ENCODE results near the gene IL9R.
"Not testable (repeated sequence)": the region's sequence is repeated elsewhere in the genome, so short reads cannot be mapped to it uniquely, and the experiment has no call there.

Gene IL9R

GRCh38 chrX:155998116-155998515 is 620 bp downstream of the IL9R start:
- DNase-seq (ENCODE audit: low spot score) = no peak

GRCh38 chrX:155998761-155999510 is 1.4 kb downstream of the IL9R start:
- DNase-seq (ENCODE audit: low spot score) = no peak

GRCh38 chrX:155999751-156000150 is 2.3 kb downstream of the IL9R start:
- DNase-seq (ENCODE audit: low spot score) = not testable (repeated sequence)

GRCh38 chrX:156000361-156000926 is 2.9 kb downstream of the IL9R start:
- DNase-seq (ENCODE audit: low spot score) = no peak

- no peak for DNase-seq (ENCODE audit: low spot score)
Measured at GRCh38 chrX:156001001-156001666, 3.6 kb downstream of the IL9R start.

GRCh38 chrX:156001667-156002021 is 4.1 kb downstream of the IL9R start:
- no peak for DNase-seq (ENCODE audit: low spot score)

GRCh38 chrX:156002507-156002906 is 5.0 kb downstream of the IL9R start:
- DNase-seq (ENCODE audit: low spot score) = no peak

GRCh38 chrX:156003486-156004185 is 6.1 kb downstream of the IL9R start:
- DNase-seq (ENCODE audit: low spot score) = no peak

- DNase-seq (ENCODE audit: low spot score) = no peak
Measured at GRCh38 chrX:156004256-156004655, 6.8 kb downstream of the IL9R start.

GRCh38 chrX:156004740-156005139 is 7.2 kb downstream of the IL9R start:
- no peak for DNase-seq (ENCODE audit: low spot score)

- no peak for DNase-seq (ENCODE audit: low spot score)
Measured at GRCh38 chrX:156005144-156005543, 7.6 kb downstream of the IL9R start.

- DNase-seq (ENCODE audit: low spot score) = not testable (repeated sequence)
Measured at GRCh38 chrX:156006468-156006867, 9.0 kb downstream of the IL9R start.

- DNase-seq (ENCODE audit: low spot score) = not testable (repeated sequence)
Measured at GRCh38 chrX:156008379-156008778, 10.9 kb downstream of the IL9R start.

GRCh38 chrX:156008915-156009314 is 11.4 kb downstream of the IL9R start:
- DNase-seq (ENCODE audit: low spot score) = no peak

GRCh38 chrX:156009691-156010090 is 12.2 kb downstream of the IL9R start:
- DNase-seq (ENCODE audit: low spot score) = not testable (repeated sequence)

- not testable (repeated sequence) for DNase-seq (ENCODE audit: low spot score)
Measured at GRCh38 chrX:156013286-156013953, 15.9 kb downstream of the IL9R start.

- DNase-seq (ENCODE audit: low spot score) = not testable (repeated sequence)
Measured at GRCh38 chrX:156019846-156020245, 22.4 kb downstream of the IL9R start.

GRCh38 chrX:156023002-156023401 is 25.5 kb downstream of the IL9R start:
- not testable (repeated sequence) for DNase-seq (ENCODE audit: low spot score)

GRCh38 chrX:156024949-156025492 is 27.5 kb downstream of the IL9R start:
- DNase-seq (ENCODE audit: low spot score) = not testable (repeated sequence)

- DNase-seq (ENCODE audit: low spot score) = not testable (repeated sequence)
Measured at GRCh38 chrX:156028653-156029237, 31.2 kb downstream of the IL9R start.

- DNase-seq (ENCODE audit: low spot score) = not testable (repeated sequence)
Measured at GRCh38 chrX:156029296-156029695, 31.8 kb downstream of the IL9R start.
